ENCODE results near the gene KCNJ11. TPM values are rescaled to one million over a fixed set of nuclear protein-coding genes. Genes with fewer than 3 reads are reported as not detected.

Gene KCNJ11
- total and polyA plus RNA-seq, 2 of the 13 experiments (the other 11 are each of a cell fraction or from before 2014, with no cell fraction given): 0.38 to 1.6 TPM

- TF ChIP-seq TFDP1 (CRISPR knock-in tag; IDR thresholded peaks at IDR 0.05; ENCODE audit: borderline replicate concordance): peak; percentile 85; the same call in 1 of the 2 replicates
- TF ChIP-seq HNF1A (IDR thresholded peaks at IDR 0.05; ENCODE audit: low read depth): no peak
- no peak for TF ChIP-seq HNF1A (CRISPR knock-in tag; IDR thresholded peaks at IDR 0.05; ENCODE audit: borderline replicate concordance)
- no peak for TF ChIP-seq ZNF207 (IDR thresholded peaks at IDR 0.05; ENCODE audit: borderline replicate concordance)
- TF ChIP-seq MBNL3 (CRISPR knock-in tag; conservative IDR thresholded peaks at IDR 0.05): no peak
- TF ChIP-seq SATB2 (CRISPR knock-in tag; IDR thresholded peaks at IDR 0.05): peak; percentile 79; the same call in 1 of the 2 replicates
- peak; percentile 82 for TF ChIP-seq SP4 (CRISPR knock-in tag; IDR thresholded peaks at IDR 0.05)
- TF ChIP-seq NCOA2 (CRISPR knock-in tag; IDR thresholded peaks at IDR 0.05): peak; percentile 10
- 0 out of 2 replicates have a peak, but pooled peaks have one; percentile 31 for TF ChIP-seq JUND (CRISPR knock-in tag; IDR thresholded peaks at IDR 0.05)
- peak; percentile 58; the same call in 1 of the 2 replicates for TF ChIP-seq TARDBP (CRISPR knock-in tag; IDR thresholded peaks at IDR 0.05)
- no peak for TF ChIP-seq ZNF432 (CRISPR knock-in tag; IDR thresholded peaks at IDR 0.05; ENCODE audit: borderline replicate concordance)
- TF ChIP-seq ZNF30 (CRISPR knock-in tag; IDR thresholded peaks at IDR 0.05): no peak
- no peak for TF ChIP-seq ZNF678 (CRISPR knock-in tag; IDR thresholded peaks at IDR 0.05)
- peak; percentile 85; the same call in 1 of the 2 replicates for TF ChIP-seq ZNF776 (CRISPR knock-in tag; IDR thresholded peaks at IDR 0.05)
- no peak for TF ChIP-seq FOSL1 (CRISPR knock-in tag; IDR thresholded peaks at IDR 0.05; ENCODE audit: borderline replicate concordance)
- TF ChIP-seq RARG (CRISPR knock-in tag; IDR thresholded peaks at IDR 0.05; ENCODE audit: low read depth): no peak
- no peak for TF ChIP-seq ZNF660 (CRISPR knock-in tag; IDR thresholded peaks at IDR 0.05; ENCODE audit: borderline replicate concordance, low read depth)
- TF ChIP-seq ONECUT2 (CRISPR knock-in tag; IDR thresholded peaks at IDR 0.05): no peak
- 0 out of 2 replicates have a peak, but pooled peaks have one; percentile 56 for TF ChIP-seq ZNF253 (CRISPR knock-in tag; IDR thresholded peaks at IDR 0.05; ENCODE audit: borderline replicate concordance)
- TF ChIP-seq ZNF75D (CRISPR knock-in tag; IDR thresholded peaks at IDR 0.05; ENCODE audit: borderline replicate concordance): 0 out of 2 replicates have a peak, but pooled peaks have one; percentile 66
- no peak for TF ChIP-seq PLRG1 (conservative IDR thresholded peaks at IDR 0.05)
- TF ChIP-seq ZBTB34 (CRISPR knock-in tag; IDR thresholded peaks at IDR 0.05): no peak; the same call in none of the 2 replicates
These were observed 35.3 kb downstream of the KCNJ11 start (continued) for GRCh38 chr11:17352950-17353820.
